ENCODE measurements around the gene CTH.
"Not testable (repeated sequence)": the region's sequence is repeated elsewhere in the genome, so short reads cannot be mapped to it uniquely, and the experiment has no call there.

GRCh38 chr1:70460740-70461713 lies 50.0 kb downstream of the CTH start:
- not testable (repeated sequence) for TF ChIP-seq CTCF (IDR thresholded peaks at IDR 0.05; ENCODE audit: low read depth, low read length, poor library complexity, severe bottlenecking); EZH2phosphoT487 (IDR thresholded peaks at IDR 0.05; ENCODE audit: borderline replicate concordance, low read length)

Data from DOHH2 (cell line).